HepG2 (cell line): ENCODE data around the gene ABCA4. TPM values are rescaled to one million over a fixed set of nuclear protein-coding genes. Genes with fewer than 3 reads are reported as not detected.

Source experiments
- KIAA2018 ChIP-seq: sonication (generic); formaldehyde crosslinking; IDR thresholded peaks from 2 replicates; pipeline ENCODE4 v1.5.0; 2020; ENCODE audit warnings: mild to moderate bottlenecking, missing genetic modification reagents, borderline replicate concordance
- NKX3-1 ChIP-seq: sonication (generic); formaldehyde crosslinking; IDR thresholded peaks from 2 replicates; pipeline ENCODE4 v1.5.0; 2020; ENCODE audit warnings: missing genetic modification reagents
- SKI ChIP-seq: fragments of 450-650 bp; IDR thresholded peaks from one replicate; pipeline ENCODE4 v1.6.1; 2018; ENCODE audit warnings: mild to moderate bottlenecking; ENCODE audit not compliant: partially characterized antibody
- TP53 ChIP-seq: sonication (generic); formaldehyde crosslinking; conservative IDR thresholded peaks from 2 replicates; pipeline ENCODE4 v1.4.0; 2020; ENCODE audit warnings: missing genetic modification reagents
- ZEB1 ChIP-seq: IDR thresholded peaks from 2 replicates; pipeline ENCODE4 v1.6.1; 2012; ENCODE audit warnings: mild to moderate bottlenecking, low read depth, inconsistent platforms; ENCODE audit not compliant: insufficient replicate concordance
- ZIK1 ChIP-seq: sonication (generic); formaldehyde crosslinking; IDR thresholded peaks from 2 replicates; pipeline ENCODE4 v1.5.0; 2020; ENCODE audit warnings: mild to moderate bottlenecking, low read depth, missing genetic modification reagents, borderline replicate concordance
- ZNF224 ChIP-seq: sonication (generic); formaldehyde crosslinking; IDR thresholded peaks from 2 replicates; pipeline ENCODE4 v1.5.0; 2020; ENCODE audit warnings: mild to moderate bottlenecking, missing genetic modification reagents
- ZNF318 ChIP-seq: sonication (generic); formaldehyde crosslinking; IDR thresholded peaks from 2 replicates; pipeline ENCODE4 v1.4.0; 2020; ENCODE audit warnings: mild to moderate bottlenecking, missing genetic modification reagents
- polyA plus RNA-seq, 8 experiments: library from polyadenylated mRNA; depleted of rRNA in 3 of 8; stranded (reverse) in 7 of 8; unstranded in 1 of 8; fragments of >200 nt; fragmentation: Illumina TruSeq in 4 of 8; extraction: Trizol in 4 of 8; gene quantifications; 2 replicates each; pipeline versions ENCODE4 v1.2.1 to v1.2.3, GENCODE V29; 2011 to 2016; ENCODE audit warnings: low read depth in 4 of 8, missing spikeins in 1 of 8, mixed read lengths in 1 of 8; ENCODE audit not compliant: insufficient read depth in 1 of 8
- total RNA-seq, 5 experiments: library from RNA; depleted of rRNA; stranded (reverse); fragments of >200 nt; fragmentation: Illumina TruSeq; extraction: Trizol; gene quantifications; 2 replicates each; pipeline ENCODE4 v1.2.3, GENCODE V29; 2016; ENCODE audit warnings: low read depth in 1 of 5

The ABCA4 gene
- total and polyA plus RNA-seq, 2 of the 13 experiments (the other 11 are each of a cell fraction or from before 2014, with no cell fraction given): 0.24 to 0.67 TPM

GRCh38 chr1:94068999-94069918 is 51.7 kb downstream of the ABCA4 start (continued):
- no peak for TF ChIP-seq ZNF318 (CRISPR knock-in tag)
- TF ChIP-seq TP53 (CRISPR knock-in tag): no peak
- TF ChIP-seq ZNF224 (CRISPR knock-in tag): no peak
- no peak for TF ChIP-seq ZIK1 (CRISPR knock-in tag)
- TF ChIP-seq SKI: no peak
- TF ChIP-seq NKX3-1: no peak
- no peak for TF ChIP-seq KIAA2018
- TF ChIP-seq ZEB1: no peak
